IMR-90 (cell line): Measurements from ENCODE around the gene EPHA5. TPM values are rescaled to one million over a fixed set of nuclear protein-coding genes. Genes with fewer than 3 reads are reported as not detected.

Experiments
- ATAC-seq: fragments of 200-7000 bp; cut with Tn5 transposase; 2 replicates; pipeline ENCODE4 v1.9.1; 2020; ENCODE audit warnings: low read depth, mild to moderate bottlenecking, moderate library complexity
- BruUV-seq: library from RNA; stranded (reverse); fragments of 400-500 nt; replicated peaks from 2 replicates; lab custom pipeline; 2021; lab: Mats Ljungman, UMichigan
- CTCF ChIA-PET: fragments of 300-600 bp; formaldehyde crosslinking; extraction: SDS; loops from one replicate; lab custom pipeline; 2021; ENCODE audit warnings: antibody characterized with exemption; lab: Yijun Ruan, JAX
- POLR2A ChIA-PET: fragments of 300-600 bp; sonication (Branson Sonifier 250); formaldehyde crosslinking; loops from one replicate; lab custom pipeline; 2022; ENCODE audit warnings: antibody characterized with exemption; ENCODE audit not compliant: unreplicated experiment; lab: Charles Lee
- DNase-seq: peaks from one replicate; pipeline ENCODE4 v3.0.0; 2013
- H2AFZ ChIP-seq: replicated peaks from 2 replicates; pipeline ENCODE3; 2013; ENCODE audit warnings: low read length, mild to moderate bottlenecking; ENCODE audit not compliant: poor library complexity
- H2AK5ac ChIP-seq: 2 replicates; pipeline ENCODE4 v1.6.1; 2013; ENCODE audit warnings: low read depth, low read length, inconsistent platforms
- H2AK9ac ChIP-seq: replicated peaks from 2 replicates; pipeline ENCODE3; 2013; ENCODE audit warnings: mild to moderate bottlenecking, low read depth, low read length, moderate library complexity; ENCODE audit not compliant: poor library complexity
- H2BK120ac ChIP-seq: 2 replicates; pipeline ENCODE4 v1.6.1; 2013; ENCODE audit warnings: low read depth, low read length, inconsistent platforms
- H2BK15ac ChIP-seq: 3 replicates; pipeline ENCODE4 v1.6.1; 2013; ENCODE audit warnings: low read depth, low read length, inconsistent platforms
- H2BK20ac ChIP-seq: 2 replicates; pipeline ENCODE4 v1.6.1; 2013; ENCODE audit warnings: low read depth, mild to moderate bottlenecking, inconsistent platforms, low read length, moderate library complexity
- H2BK5ac ChIP-seq: 2 replicates; pipeline ENCODE4 v1.6.1; 2013; ENCODE audit warnings: mild to moderate bottlenecking, low read depth, low read length, inconsistent platforms; ENCODE audit not compliant: poor library complexity, severe bottlenecking
- H3K14ac ChIP-seq: replicated peaks from 2 replicates; pipeline ENCODE4 v1.6.1; 2013; ENCODE audit warnings: low read depth, low read length, inconsistent platforms
- H3K18ac ChIP-seq: 2 replicates; pipeline ENCODE4 v1.6.1; 2013; ENCODE audit warnings: low read depth, low read length, control low read depth
- H3K23ac ChIP-seq: 2 replicates; pipeline ENCODE4 v1.6.1; 2013; ENCODE audit warnings: low read depth, low read length, inconsistent platforms
- H3K27ac ChIP-seq: 2 replicates; pipeline ENCODE4 v1.5.1; 2013; ENCODE audit warnings: mild to moderate bottlenecking, control low read depth, low read length; ENCODE audit not compliant: insufficient read depth
- H3K27me3 ChIP-seq: 2 replicates; pipeline ENCODE4 v1.6.1; 2013; ENCODE audit warnings: low read length; ENCODE audit not compliant: control insufficient read depth, insufficient read depth
- H3K36me3 ChIP-seq: 2 replicates; pipeline ENCODE4 v1.6.1; 2013; ENCODE audit warnings: low read length, mixed read lengths; ENCODE audit not compliant: control insufficient read depth, insufficient read depth
- H3K4ac ChIP-seq: 2 replicates; pipeline ENCODE4 v1.6.1; 2013; ENCODE audit warnings: low read depth, low read length, inconsistent platforms
- H3K4me1 ChIP-seq: 2 replicates; pipeline ENCODE4 v1.6.1; 2013; ENCODE audit warnings: low read length, mixed read lengths; ENCODE audit not compliant: control insufficient read depth, insufficient read depth
- H3K4me2 ChIP-seq: 2 replicates; pipeline ENCODE4 v1.6.1; 2013; ENCODE audit warnings: low read depth, mild to moderate bottlenecking, control low read depth, low read length, moderate library complexity
- H3K4me3 ChIP-seq: 2 replicates; pipeline ENCODE4 v1.5.1; 2013; ENCODE audit warnings: low read depth, mild to moderate bottlenecking, control low read depth, low read length, moderate library complexity; ENCODE audit not compliant: insufficient read depth
- H3K56ac ChIP-seq: 2 replicates; pipeline ENCODE4 v1.6.1; 2013; ENCODE audit warnings: low read length, inconsistent platforms; ENCODE audit not compliant: insufficient read depth; ENCODE audit errors: extremely low read depth
- H3K79me1 ChIP-seq, 2 experiments: 2 replicates each; pipeline ENCODE4 v1.6.1; 2013; ENCODE audit warnings: low read length in 2 of 2, inconsistent platforms in 1 of 2, low read depth in 1 of 2
- H3K9ac ChIP-seq: 2 replicates; pipeline ENCODE4 v1.6.1; 2013; ENCODE audit warnings: low read depth, low read length, control low read depth
- H3K9me1 ChIP-seq: 2 replicates; pipeline ENCODE4 v1.6.1; 2013; ENCODE audit warnings: low read length, inconsistent platforms; ENCODE audit not compliant: insufficient read depth
- H3K9me3 ChIP-seq: 2 replicates; pipeline ENCODE4 v1.6.1; 2013; ENCODE audit warnings: low read length; ENCODE audit not compliant: control insufficient read depth, insufficient read depth
- H4K20me1 ChIP-seq: 2 replicates; pipeline ENCODE4 v1.6.1; 2013; ENCODE audit warnings: low read length, inconsistent platforms; ENCODE audit not compliant: insufficient read depth
- H4K5ac ChIP-seq: 2 replicates; pipeline ENCODE4 v1.6.1; 2013; ENCODE audit warnings: mild to moderate bottlenecking, low read depth, low read length, control low read depth
- H4K8ac ChIP-seq, 2 experiments: 2 replicates each; pipeline ENCODE4 v1.6.1; 2013; ENCODE audit warnings: low read depth in 2 of 2, low read length in 2 of 2, control low read depth in 1 of 2, inconsistent platforms in 1 of 2
- H4K91ac ChIP-seq: 2 replicates; pipeline ENCODE4 v1.6.1; 2013; ENCODE audit warnings: low read depth, low read length, inconsistent platforms; ENCODE audit not compliant: insufficient read depth
- BHLHE40 ChIP-seq: fragments of 150-350 bp; IDR thresholded peaks from 2 replicates; pipeline ENCODE4 v1.6.1; 2016; ENCODE audit warnings: mild to moderate bottlenecking, low read depth, low read length
- CEBPB ChIP-seq: IDR thresholded peaks from 2 replicates; pipeline ENCODE4 v1.6.1; 2012; ENCODE audit warnings: low read depth, low read length, improper control_type of control experiment
- CHD1 ChIP-seq: IDR thresholded peaks from 2 replicates; pipeline ENCODE4 v1.6.1; 2012; ENCODE audit warnings: low read depth, low read length, improper control_type of control experiment
- FOS ChIP-seq: fragments of 150-350 bp; IDR thresholded peaks from 2 replicates; pipeline ENCODE4 v1.6.1; 2016; ENCODE audit warnings: low read depth, low read length
- MAFK ChIP-seq: IDR thresholded peaks from 2 replicates; pipeline ENCODE4 v1.6.1; 2012; ENCODE audit warnings: low read depth, low read length, improper control_type of control experiment
- MAZ ChIP-seq: IDR thresholded peaks from 2 replicates; pipeline ENCODE4 v1.6.1; 2012; ENCODE audit warnings: low read depth, mild to moderate bottlenecking, low read length, improper control_type of control experiment, moderate library complexity, borderline replicate concordance
- MXI1 ChIP-seq: IDR thresholded peaks from 2 replicates; pipeline ENCODE4 v1.6.1; 2012; ENCODE audit warnings: low read depth, mild to moderate bottlenecking, low read length, moderate library complexity, borderline replicate concordance
- NFE2L2 ChIP-seq: fragments of 150-350 bp; IDR thresholded peaks from 2 replicates; pipeline ENCODE4 v1.6.1; 2016; ENCODE audit warnings: low read depth, mild to moderate bottlenecking, low read length
- POLR2A ChIP-seq: IDR thresholded peaks from 2 replicates; pipeline ENCODE4 v1.6.1; 2012; ENCODE audit warnings: mild to moderate bottlenecking, low read depth, low read length
- RAD21 ChIP-seq: IDR thresholded peaks from 2 replicates; pipeline ENCODE4 v1.6.1; 2012; ENCODE audit warnings: low read length, improper control_type of control experiment
- RCOR1 ChIP-seq: IDR thresholded peaks from 2 replicates; pipeline ENCODE4 v1.6.1; 2012; ENCODE audit warnings: mild to moderate bottlenecking, low read length, improper control_type of control experiment; ENCODE audit not compliant: insufficient replicate concordance
- RFX5 ChIP-seq: IDR thresholded peaks from 2 replicates; pipeline ENCODE4 v1.8.0; 2012; ENCODE audit warnings: low read depth, mild to moderate bottlenecking, low read length, moderate library complexity
- SMC3 ChIP-seq: fragments of 150-350 bp; IDR thresholded peaks from 2 replicates; pipeline ENCODE4 v1.6.1; 2016; ENCODE audit warnings: low read depth, mild to moderate bottlenecking, antibody characterized with exemption, low read length, moderate library complexity
- WGBS, 2 experiments: methylation state at CpG; one replicate each; pipeline versions ENCODE4 v1.1.5 to v1.1.7; 2013; ENCODE audit warnings: missing lambda C conversion rate in 2 of 2; ENCODE audit not compliant: insufficient read length in 1 of 2; ENCODE audit errors: extremely low coverage in 2 of 2; 5-methylcytosine and 5-hydroxymethylcytosine counted together
- dilution Hi-C: fragments of 300-500 bp; cut with HindIII; formaldehyde crosslinking; loops from one replicate; pipeline ENCODE4 v1.14.3; 2018; ENCODE audit warnings: low sequenced_read_pairs; ENCODE audit not compliant: unreplicated experiment
- in situ Hi-C: fragments of 300-500 bp; cut with MboI; formaldehyde crosslinking; loops from 3 replicates; pipeline ENCODE4 v1.14.3; 2019; ENCODE audit warnings: low sequenced_read_pairs, inconsistent platforms, mixed read lengths
- intact Hi-C: fragments of 100-400 bp; cut with micrococcal nuclease; formaldehyde crosslinking; loops from 2 replicates; pipeline ENCODE4 v1.10.0; 2022
- polyA plus RNA-seq, 3 experiments: library from polyadenylated mRNA; depleted of rRNA; stranded (reverse); fragments of >200 nt; gene quantifications; 2 replicates each; pipeline ENCODE4 v1.2.3, GENCODE V29; 2012; ENCODE audit warnings: low replicate concordance in 1 of 3
- total RNA-seq: library from RNA; depleted of rRNA; stranded (reverse); fragments of >200 nt; gene quantifications from 2 replicates; pipeline ENCODE4 v1.2.3, GENCODE V29; 2012
- TF ChIP-seq, protein P1 (sequence below): conservative IDR thresholded peaks from 2 replicates; pipeline ENCODE4 v1.5.1; 2012; ENCODE audit warnings: mild to moderate bottlenecking, low read depth, low read length, improper control_type of control experiment
- TF ChIP-seq, protein P2 (sequence below): fragments of 150-350 bp; IDR thresholded peaks from 2 replicates; pipeline ENCODE4 v1.6.1; 2016; ENCODE audit warnings: low read depth, mild to moderate bottlenecking, low read length, moderate library complexity, borderline replicate concordance
- TF ChIP-seq, protein P3 (sequence below): fragments of 150-350 bp; IDR thresholded peaks from 2 replicates; pipeline ENCODE4 v1.6.1; 2017; ENCODE audit warnings: mild to moderate bottlenecking, antibody characterized with exemption, low read length, low read depth

EPHA5 gene
- total and polyA plus RNA-seq, 2 of the 4 experiments (the other 2 are of a cell fraction): 0.07 to 0.18 TPM

DNA sequence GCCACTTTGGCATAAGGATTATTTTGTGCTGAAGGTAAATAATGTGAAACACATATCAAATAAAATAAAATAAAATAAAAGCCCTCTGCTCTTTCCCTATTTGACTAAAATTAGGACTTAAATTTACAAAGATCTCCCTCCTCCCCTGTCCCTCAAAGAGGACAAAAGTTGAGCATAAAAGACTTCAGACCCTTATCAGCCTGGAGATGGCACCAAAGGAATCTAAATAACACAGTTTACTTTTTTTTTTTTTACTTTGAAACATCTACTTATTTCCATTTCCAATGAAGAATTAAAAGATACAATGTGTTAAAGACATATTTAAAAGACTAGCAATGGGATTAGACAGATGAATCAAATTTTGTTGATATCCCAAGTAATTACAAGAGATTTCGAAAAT, 89.7 kb downstream of the EPHA5 start:
- intact Hi-C loops: no loop called here
- Histone ChIP-seq H3K79me1 (no peaks in the 10 kb centered on the region), H3K18ac (no peak overlapping the region), H3K4me2 (no peak overlapping the region), H3K27ac (no peak overlapping the region), H2BK20ac (no peak overlapping the region), H3K56ac (no peak overlapping the region), H2AFZ (no peak overlapping the region), H4K91ac (no peak overlapping the region), H3K4me1 (no peaks in the 10 kb centered on the region), H3K23ac (no peak overlapping the region), H4K5ac (no peak overlapping the region), H2BK5ac (no peak overlapping the region), H4K20me1 (no peaks in the 10 kb centered on the region), H3K9ac (no peak overlapping the region), H2BK15ac (no peak overlapping the region), H3K14ac (no peak overlapping the region), H2AK9ac (no peak overlapping the region), H2BK120ac (no peak overlapping the region), H3K27me3 (no peaks in the 10 kb centered on the region), H3K9me1 (no peaks in the 10 kb centered on the region), H4K8ac (no peak overlapping the region), H3K9me3 (no peaks in the 10 kb centered on the region), H3K36me3 (no peaks in the 10 kb centered on the region), H2AK5ac (no peak overlapping the region), H3K4ac (no peak overlapping the region), H3K4me3 (no peak overlapping the region)
- no peak for TF ChIP-seq BHLHE40
- no peak for TF ChIP-seq CEBPB
- TF ChIP-seq, protein P1, sequence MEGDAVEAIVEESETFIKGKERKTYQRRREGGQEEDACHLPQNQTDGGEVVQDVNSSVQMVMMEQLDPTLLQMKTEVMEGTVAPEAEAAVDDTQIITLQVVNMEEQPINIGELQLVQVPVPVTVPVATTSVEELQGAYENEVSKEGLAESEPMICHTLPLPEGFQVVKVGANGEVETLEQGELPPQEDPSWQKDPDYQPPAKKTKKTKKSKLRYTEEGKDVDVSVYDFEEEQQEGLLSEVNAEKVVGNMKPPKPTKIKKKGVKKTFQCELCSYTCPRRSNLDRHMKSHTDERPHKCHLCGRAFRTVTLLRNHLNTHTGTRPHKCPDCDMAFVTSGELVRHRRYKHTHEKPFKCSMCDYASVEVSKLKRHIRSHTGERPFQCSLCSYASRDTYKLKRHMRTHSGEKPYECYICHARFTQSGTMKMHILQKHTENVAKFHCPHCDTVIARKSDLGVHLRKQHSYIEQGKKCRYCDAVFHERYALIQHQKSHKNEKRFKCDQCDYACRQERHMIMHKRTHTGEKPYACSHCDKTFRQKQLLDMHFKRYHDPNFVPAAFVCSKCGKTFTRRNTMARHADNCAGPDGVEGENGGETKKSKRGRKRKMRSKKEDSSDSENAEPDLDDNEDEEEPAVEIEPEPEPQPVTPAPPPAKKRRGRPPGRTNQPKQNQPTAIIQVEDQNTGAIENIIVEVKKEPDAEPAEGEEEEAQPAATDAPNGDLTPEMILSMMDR: no peak
- TF ChIP-seq, protein P2, sequence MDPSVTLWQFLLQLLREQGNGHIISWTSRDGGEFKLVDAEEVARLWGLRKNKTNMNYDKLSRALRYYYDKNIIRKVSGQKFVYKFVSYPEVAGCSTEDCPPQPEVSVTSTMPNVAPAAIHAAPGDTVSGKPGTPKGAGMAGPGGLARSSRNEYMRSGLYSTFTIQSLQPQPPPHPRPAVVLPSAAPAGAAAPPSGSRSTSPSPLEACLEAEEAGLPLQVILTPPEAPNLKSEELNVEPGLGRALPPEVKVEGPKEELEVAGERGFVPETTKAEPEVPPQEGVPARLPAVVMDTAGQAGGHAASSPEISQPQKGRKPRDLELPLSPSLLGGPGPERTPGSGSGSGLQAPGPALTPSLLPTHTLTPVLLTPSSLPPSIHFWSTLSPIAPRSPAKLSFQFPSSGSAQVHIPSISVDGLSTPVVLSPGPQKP: no peak
- no peak for TF ChIP-seq MXI1
- TF ChIP-seq NFE2L2: no peak
- TF ChIP-seq RFX5: no peak
- no peak for TF ChIP-seq RCOR1
- no peak for TF ChIP-seq MAFK
- TF ChIP-seq FOS: no peak
- no peak for TF ChIP-seq CHD1
- TF ChIP-seq MAZ: no peak
- TF ChIP-seq RAD21: no peak
- TF ChIP-seq SMC3: no peak
- TF ChIP-seq, protein P3, sequence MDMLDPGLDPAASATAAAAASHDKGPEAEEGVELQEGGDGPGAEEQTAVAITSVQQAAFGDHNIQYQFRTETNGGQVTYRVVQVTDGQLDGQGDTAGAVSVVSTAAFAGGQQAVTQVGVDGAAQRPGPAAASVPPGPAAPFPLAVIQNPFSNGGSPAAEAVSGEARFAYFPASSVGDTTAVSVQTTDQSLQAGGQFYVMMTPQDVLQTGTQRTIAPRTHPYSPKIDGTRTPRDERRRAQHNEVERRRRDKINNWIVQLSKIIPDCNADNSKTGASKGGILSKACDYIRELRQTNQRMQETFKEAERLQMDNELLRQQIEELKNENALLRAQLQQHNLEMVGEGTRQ: no peak
- TF ChIP-seq POLR2A: no peak
- DNase-seq (no peak), ATAC-seq (no peak)
- dilution Hi-C loops: no loop called here
- no CpG with 5 or more reads among the region's 1 CpG for WGBS, 2 experiments
- in situ Hi-C loops: no loop called here
- ChIA-PET CTCF (no interaction called here), POLR2A (no interaction called here)
- BruUV-seq: no TSS peak
